ENCODE measurements around the gene LZTFL1. TPM values are rescaled to one million over a fixed set of nuclear protein-coding genes. Genes with fewer than 3 reads are reported as not detected.
A peak's percentile ranks its signal among the peaks of the same experiment; 100 is the strongest.

LZTFL1 gene
- total and polyA plus RNA-seq, 8 donors: 3.5 to 14.1 (median 9.1) TPM

- H3K9me3 ChIP-seq: no peaks in the 10 kb centered on the region
- H3K4me1 ChIP-seq: peaks cover 0 to 5% (median 0%) of the 10 kb centered on the region in 3 donors
- no peak for ATAC-seq
- peaks cover 0 to 15% (median 3%) of the 10 kb centered on the region in 4 donors for H3K27me3 ChIP-seq
- no peak overlapping the region for H3K4me3 ChIP-seq
- H3K36me3 ChIP-seq: no peaks in the 10 kb centered on the region
- DNase-seq: no peak
- no peak for TF ChIP-seq CTCF (IDR thresholded peaks at IDR 0.05)
- peak overlapping the region in 3 of 4 donors; percentile 6 to 69 (median 46) for H3K27ac ChIP-seq
- no peak for FAIRE-seq
- intact Hi-C loops (cut with DNase I): no loop called here
- WGBS, 2 donors: 93 to 94% methylated on average over 5 of the region's 5 CpGs
These were observed 47.8 kb downstream of the LZTFL1 start for GRCh38 chr3:45794177-45794560.

GRCh38 chr3:45793482-45794176 lies 48.3 kb downstream of the LZTFL1 start:
- FAIRE-seq (no peak), ATAC-seq (peak; percentile 46 to 83 (median 74)), DNase-seq (peak in 4 of 6 donors; percentile 56 to 64 (median 59))
- no peaks in the 10 kb centered on the region for H3K36me3 ChIP-seq
- peaks cover 0 to 15% (median 3%) of the 10 kb centered on the region in 4 donors for H3K27me3 ChIP-seq
- H3K4me3 ChIP-seq: no peak overlapping the region
- TF ChIP-seq CTCF (IDR thresholded peaks at IDR 0.05): no peak
- H3K4me1 ChIP-seq: peaks cover 0 to 5% (median 0%) of the 10 kb centered on the region in 3 donors
- peak overlapping the region in 3 of 4 donors; percentile 6 to 69 (median 46) for H3K27ac ChIP-seq
- WGBS, 2 donors: 42 to 49% methylated on average over 9 of the region's 9 CpGs
- no peaks in the 10 kb centered on the region for H3K9me3 ChIP-seq
- intact Hi-C loops (cut with DNase I): no loop called here

- no peak for TF ChIP-seq CTCF (IDR thresholded peaks at IDR 0.05)
- no peak for ATAC-seq
- Histone ChIP-seq H3K4me1 (peaks cover 0 to 5% (median 0%) of the 10 kb centered on the region in 3 donors), H3K4me3 (no peak overlapping the region), H3K36me3 (no peaks in the 10 kb centered on the region), H3K27ac (peak overlapping the region; percentile 33 to 69 (median 42)), H3K9me3 (no peaks in the 10 kb centered on the region), H3K27me3 (peaks cover 0 to 15% (median 3%) of the 10 kb centered on the region in 4 donors)
- intact Hi-C loops (cut with DNase I): no loop called here
- no peak for FAIRE-seq
- WGBS, 2 donors: 71 to 84% methylated on average over 7 of the region's 7 CpGs
- no peak for DNase-seq
These were observed 49.3 kb downstream of the LZTFL1 start for GRCh38 chr3:45792516-45793172.

GRCh38 chr3:45792036-45792435 lies 49.9 kb downstream of the LZTFL1 start:
- no peak overlapping the region for H3K4me3 ChIP-seq
- WGBS, 2 donors: 65 to 76% methylated on average over 2 of the region's 2 CpGs

More at GRCh38 chr3:45792036-45792435, 49.9 kb downstream of the LZTFL1 start:
- peak overlapping the region; percentile 33 to 69 (median 42) for H3K27ac ChIP-seq
- no peak for ATAC-seq
- intact Hi-C loops (cut with DNase I): no loop called here
- peaks cover 0 to 5% (median 0%) of the 10 kb centered on the region in 3 donors for H3K4me1 ChIP-seq
- FAIRE-seq: no peak
- no peak for TF ChIP-seq CTCF (IDR thresholded peaks at IDR 0.05)
- H3K9me3 ChIP-seq: no peaks in the 10 kb centered on the region
- peaks cover 0 to 13% (median 3%) of the 10 kb centered on the region in 4 donors for H3K27me3 ChIP-seq
- no peak for DNase-seq
- no peaks in the 10 kb centered on the region for H3K36me3 ChIP-seq

All from pancreas (tissue), 10 donors.